Neural cell (in vitro differentiated cells): ENCODE data around the gene ORC6. TPM values are rescaled to one million over a fixed set of nuclear protein-coding genes. Genes with fewer than 3 reads are reported as not detected.

Experiments
- H2AFZ ChIP-seq: fragments of 200-600, 300-800 bp; sonication (generic), shearing (Covaris generic); 2 replicates; pipeline ENCODE4 v1.6.0; 2014; ENCODE audit warnings: low read depth, mild to moderate bottlenecking, antibody characterized with exemption, low read length, moderate library complexity
- H3F3A ChIP-seq: fragments of 200-600 bp; shearing (Covaris generic); 2 replicates; pipeline ENCODE4 v1.6.1; 2016; ENCODE audit warnings: mild to moderate bottlenecking, moderate library complexity, mixed read lengths, antibody characterized with exemption, low read length; ENCODE audit not compliant: insufficient read depth, poor library complexity, severe bottlenecking
- H3K27ac ChIP-seq: fragments of 200-600, 300-800 bp; sonication (generic), shearing (Covaris generic); 2 replicates; pipeline ENCODE4 v1.5.1; 2014; ENCODE audit warnings: mild to moderate bottlenecking, low read length, moderate library complexity
- H3K27me3 ChIP-seq: fragments of 300-800, 200-600 bp; sonication (generic), shearing (Covaris generic); 2 replicates; pipeline ENCODE4 v1.6.0; 2014; ENCODE audit warnings: mild to moderate bottlenecking, low read depth, low read length, moderate library complexity; ENCODE audit not compliant: insufficient read depth
- H3K36me3 ChIP-seq: fragments of 300-800, 200-600 bp; sonication (generic), shearing (Covaris generic); 2 replicates; pipeline ENCODE4 v1.5.1; 2014; ENCODE audit warnings: mild to moderate bottlenecking, antibody characterized with exemption, low read length, moderate library complexity; ENCODE audit not compliant: insufficient read depth
- H3K4me2 ChIP-seq: fragments of 300-800, 200-600 bp; sonication (generic), shearing (Covaris generic); 2 replicates; pipeline ENCODE4 v1.6.0; 2014; ENCODE audit warnings: mild to moderate bottlenecking, low read length
- H3K4me3 ChIP-seq: fragments of 300-800, 200-600 bp; sonication (generic), shearing (Covaris generic); 2 replicates; pipeline ENCODE4 v1.5.1; 2014; ENCODE audit warnings: mild to moderate bottlenecking, low read length, moderate library complexity
- H3K79me2 ChIP-seq: fragments of 200-600 bp; shearing (Covaris generic); replicated peaks from 2 replicates; pipeline ENCODE4 v1.6.0; 2014; ENCODE audit warnings: mild to moderate bottlenecking, low read length, moderate library complexity; ENCODE audit not compliant: insufficient read depth
- H3K9ac ChIP-seq: fragments of 300-800, 200-600 bp; sonication (generic), shearing (Covaris generic); 2 replicates; pipeline ENCODE4 v1.6.1; 2016; ENCODE audit warnings: mild to moderate bottlenecking, low read length, mixed read lengths
- H3K9me2 ChIP-seq: fragments of 200-600 bp; shearing (Covaris generic); 2 replicates; pipeline ENCODE4 v1.6.1; 2016; ENCODE audit warnings: mild to moderate bottlenecking, low read length, mixed read lengths; ENCODE audit not compliant: insufficient read depth
- H3K9me3 ChIP-seq: fragments of 200-600, 300-800 bp; sonication (generic), shearing (Covaris generic); 2 replicates; pipeline ENCODE4 v1.6.1; 2016; ENCODE audit warnings: mild to moderate bottlenecking, mixed run types, low read length, moderate library complexity, mixed read lengths
- H4K20me1 ChIP-seq: fragments of 200-600 bp; shearing (Covaris generic); 2 replicates; pipeline ENCODE4 v1.6.1; 2016; ENCODE audit warnings: mild to moderate bottlenecking, mixed run types; ENCODE audit not compliant: insufficient read depth
- CTCF ChIP-seq: fragments of 450-650 bp; IDR thresholded peaks from 2 replicates; pipeline ENCODE4 v1.5.1; 2014; ENCODE audit warnings: antibody characterized with exemption, mild to moderate bottlenecking, moderate library complexity; ENCODE audit not compliant: poor library complexity, severe bottlenecking
- EP300 ChIP-seq: fragments of 450-650 bp; conservative IDR thresholded peaks from 2 replicates; pipeline ENCODE4 v1.6.1; 2014; ENCODE audit warnings: antibody characterized with exemption, mild to moderate bottlenecking, moderate library complexity; ENCODE audit not compliant: poor library complexity, severe bottlenecking
- EZH2 ChIP-seq: fragments of 200-600, 300-800 bp; shearing (Covaris generic), sonication (generic); IDR thresholded peaks from 2 replicates; pipeline ENCODE4 v1.6.1; 2014; ENCODE audit warnings: antibody characterized with exemption, low read length, borderline replicate concordance, mild to moderate bottlenecking; ENCODE audit not compliant: insufficient read depth, poor library complexity, severe bottlenecking
- MXI1 ChIP-seq: fragments of 450-650 bp; conservative IDR thresholded peaks from 2 replicates; pipeline ENCODE4 v1.6.1; 2014; ENCODE audit warnings: antibody characterized with exemption, mild to moderate bottlenecking; ENCODE audit not compliant: poor library complexity, severe bottlenecking
- POLR2AphosphoS5 ChIP-seq: IDR thresholded peaks from 2 replicates; pipeline ENCODE4 v1.6.1; 2012
- RAD21 ChIP-seq: fragments of 450-650 bp; conservative IDR thresholded peaks from 2 replicates; pipeline ENCODE4 v1.6.1; 2014; ENCODE audit warnings: antibody characterized with exemption, mild to moderate bottlenecking, moderate library complexity
- REST ChIP-seq: IDR thresholded peaks from 2 replicates; pipeline ENCODE4 v1.6.1; 2012; ENCODE audit warnings: borderline replicate concordance
- SMC3 ChIP-seq: fragments of 450-650 bp; conservative IDR thresholded peaks from 2 replicates; pipeline ENCODE4 v1.6.1; 2014; ENCODE audit warnings: antibody characterized with exemption, mild to moderate bottlenecking, moderate library complexity; ENCODE audit not compliant: poor library complexity
- TAF1 ChIP-seq: IDR thresholded peaks from 2 replicates; pipeline ENCODE4 v1.6.1; 2012; ENCODE audit warnings: low read depth
- polyA plus RNA-seq: library from polyadenylated mRNA; depleted of rRNA; stranded (reverse); fragments of >200 nt; gene quantifications from 2 replicates; pipeline ENCODE4 v1.2.3, GENCODE V29; 2014

The ORC6 gene
- polyA plus RNA-seq, 1 donor from 2014 or later: 26.8 TPM

GRCh38 chr16:46719528-46719927 lies 30.1 kb downstream of the ORC6 start:
- Histone ChIP-seq H3K9me2 (no peaks in the 10 kb centered on the region), H3K4me3 (no peak overlapping the region), H3K9me3 (no peaks in the 10 kb centered on the region), H3K27ac (no peak overlapping the region), H3K4me2 (no peak overlapping the region), H4K20me1 (no peaks in the 10 kb centered on the region), H2AFZ (no peak overlapping the region), H3K36me3 (no peaks in the 10 kb centered on the region), H3K9ac (no peak overlapping the region), H3K79me2 (no peaks in the 10 kb centered on the region), H3F3A (no peaks in the 10 kb centered on the region), H3K27me3 (no peaks in the 10 kb centered on the region)
- TF ChIP-seq TAF1 (no peak), EZH2 (no peak)

GRCh38 chr16:46720619-46721018 lies 31.2 kb downstream of the ORC6 start:
- Histone ChIP-seq H3K4me2 (no peak overlapping the region), H3K4me3 (no peak overlapping the region), H3K9me2 (no peaks in the 10 kb centered on the region), H3K9ac (no peak overlapping the region), H3K27me3 (no peaks in the 10 kb centered on the region), H3K36me3 (no peaks in the 10 kb centered on the region), H3K9me3 (no peaks in the 10 kb centered on the region), H3K27ac (no peak overlapping the region), H3K79me2 (no peaks in the 10 kb centered on the region), H3F3A (no peaks in the 10 kb centered on the region), H4K20me1 (no peaks in the 10 kb centered on the region), H2AFZ (no peak overlapping the region)
- TF ChIP-seq SMC3 (no peak), RAD21 (no peak), EZH2 (no peak), EP300 (no peak), TAF1 (no peak), CTCF (no peak), REST (no peak), POLR2AphosphoS5 (no peak), MXI1 (no peak)

GRCh38 chr16:46721885-46722284 lies 32.4 kb downstream of the ORC6 start:
- Histone ChIP-seq H3K27ac (no peak overlapping the region), H3K27me3 (no peaks in the 10 kb centered on the region), H3F3A (no peaks in the 10 kb centered on the region), H2AFZ (no peak overlapping the region), H3K9me3 (no peaks in the 10 kb centered on the region), H3K4me2 (no peak overlapping the region), H3K9me2 (no peaks in the 10 kb centered on the region), H3K36me3 (no peaks in the 10 kb centered on the region), H3K4me3 (no peak overlapping the region), H4K20me1 (no peaks in the 10 kb centered on the region), H3K79me2 (no peaks in the 10 kb centered on the region), H3K9ac (no peak overlapping the region)
- TF ChIP-seq SMC3 (no peak), POLR2AphosphoS5 (no peak), EZH2 (no peak), MXI1 (no peak), EP300 (no peak)
